IPS-NIHi11 (cell line): ENCODE results near the gene YBX1.
"Not testable (repeated sequence)": the region's sequence is repeated elsewhere in the genome, so short reads cannot be mapped to it uniquely, and the experiment has no call there.

Source experiments
- DNase-seq: peaks from one replicate; pipeline ENCODE4 v3.0.0; 2012; ENCODE audit warnings: mixed read lengths, low spot score

Gene YBX1

GRCh38 chr1:42689912-42690311 lies 7.7 kb downstream of the YBX1 start:
- no peak for DNase-seq

DNA sequence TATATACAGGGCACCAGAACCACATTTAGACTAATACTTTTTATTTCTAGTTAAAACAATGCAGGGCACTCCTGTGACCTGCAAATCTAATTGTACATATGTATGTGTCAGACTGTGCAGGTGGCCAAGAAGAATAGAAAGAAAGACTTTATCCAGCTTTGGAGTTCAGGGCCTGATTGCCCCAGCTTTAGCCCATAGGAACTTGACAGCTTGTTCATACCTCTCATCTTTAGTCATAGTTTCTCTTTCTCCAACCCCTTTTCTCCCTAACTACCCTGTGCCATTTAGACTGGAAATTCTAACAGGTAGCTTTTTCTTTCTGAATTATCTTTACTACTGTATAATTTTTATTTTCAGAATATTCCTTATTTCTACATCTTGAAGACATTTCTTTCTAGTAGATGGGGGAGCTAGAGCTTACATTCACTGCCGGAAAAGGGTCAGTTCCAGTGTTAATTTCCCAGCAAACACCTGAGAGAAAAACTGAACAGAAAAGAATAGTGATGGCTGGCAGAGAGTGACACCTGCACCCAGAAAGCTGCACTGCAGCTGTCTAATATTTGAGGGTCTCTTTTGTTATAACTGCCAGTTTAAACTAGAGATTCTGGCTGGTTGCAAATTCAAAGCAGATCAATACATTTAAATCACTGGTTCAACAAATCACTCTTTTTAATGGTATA lies 8.4 kb downstream of the YBX1 start:
- no peak for DNase-seq

DNA sequence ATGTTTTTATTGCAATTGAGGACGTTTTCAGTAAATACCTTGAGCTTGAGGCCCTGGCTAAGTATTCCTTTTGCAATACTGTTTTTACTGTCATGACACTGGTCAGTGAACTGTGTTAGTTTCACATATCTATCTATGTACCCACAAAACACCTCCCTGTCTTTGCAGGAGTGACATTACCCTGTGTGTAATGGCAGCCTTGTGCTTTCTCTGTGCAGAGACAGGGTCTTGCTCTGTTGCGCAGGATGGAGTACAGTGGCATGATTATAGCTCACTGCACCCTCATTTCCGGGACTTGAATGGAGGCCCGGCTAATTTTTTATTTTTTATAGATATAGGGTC lies 8.9 kb downstream of the YBX1 start:
- no peak for DNase-seq

GRCh38 chr1:42692461-42692860 lies 10.2 kb downstream of the YBX1 start:
- no peak for DNase-seq

- no peak for DNase-seq
These were observed 10.7 kb downstream of the YBX1 start for GRCh38 chr1:42692911-42693310.

GRCh38 chr1:42698081-42698813 lies 16.0 kb downstream of the YBX1 start:
- DNase-seq = no peak

DNA sequence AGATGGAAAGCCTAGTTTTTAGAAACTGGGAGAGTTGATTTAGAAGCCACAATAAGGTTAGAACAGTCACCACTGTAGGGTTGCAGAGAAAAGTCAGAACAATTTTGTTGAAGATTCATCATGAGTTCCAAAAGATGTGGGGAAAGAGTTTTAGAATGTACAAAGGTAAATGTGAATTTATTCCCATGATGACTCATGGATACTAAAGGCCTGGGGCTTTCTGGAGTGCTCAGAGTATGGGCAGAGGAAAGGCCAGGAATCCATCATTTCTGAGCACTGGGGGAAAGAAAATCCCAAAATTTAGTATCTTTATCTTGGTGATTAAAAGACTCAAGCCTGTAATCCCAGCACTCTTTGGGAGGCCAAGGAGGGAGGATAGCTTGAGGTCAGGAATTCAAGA lies 17.8 kb downstream of the YBX1 start:
- DNase-seq = no peak

DNA sequence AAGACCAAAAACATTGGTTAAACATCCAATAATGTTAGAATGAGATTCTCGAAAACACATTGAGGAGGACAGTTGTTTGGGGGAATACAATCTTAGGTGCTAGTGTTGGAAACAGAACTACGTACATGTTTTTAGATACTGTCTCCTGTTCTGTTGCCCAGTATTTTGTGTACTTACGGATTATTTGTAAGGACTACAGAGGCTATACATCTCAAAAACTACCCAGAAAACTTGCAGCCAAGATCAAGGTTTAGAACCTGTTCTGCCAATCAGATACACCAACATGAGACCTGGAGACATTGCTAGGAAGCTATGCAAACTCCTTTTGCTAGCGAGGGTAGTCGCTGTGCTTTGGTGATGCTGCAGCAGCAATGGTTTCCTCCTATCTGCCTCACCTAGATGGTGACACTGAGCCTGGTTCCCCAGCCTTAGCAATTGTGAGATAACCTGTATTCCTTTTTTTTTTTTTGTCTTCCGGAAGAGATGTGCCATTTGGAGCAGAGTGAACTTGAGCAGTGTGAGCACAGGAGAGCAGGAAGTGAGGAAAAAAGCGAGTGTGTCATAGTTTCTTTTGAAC lies 21.8 kb downstream of the YBX1 start:
- DNase-seq = no peak

- DNase-seq = not testable (repeated sequence)
These were observed 30.6 kb downstream of the YBX1 start for GRCh38 chr1:42712808-42713207.

DNA sequence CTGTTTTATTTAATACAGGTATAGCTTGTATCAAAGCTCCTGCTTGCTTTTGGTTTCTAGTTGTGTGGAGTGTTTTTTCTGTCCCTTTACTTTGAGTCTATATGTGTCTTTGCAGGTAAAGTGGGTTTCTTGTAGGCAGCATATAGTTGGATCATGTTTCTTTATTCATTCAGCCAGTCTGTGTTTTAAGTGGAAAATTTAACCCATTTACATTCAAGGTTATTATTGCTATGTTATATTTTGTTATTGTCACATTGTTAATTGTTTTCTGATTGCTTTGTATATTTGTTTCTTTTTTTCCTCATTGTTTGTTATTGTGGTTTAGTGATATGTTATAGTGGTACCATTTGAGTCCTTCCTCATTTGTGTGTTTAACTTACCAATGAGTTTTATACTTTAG lies 31.1 kb downstream of the YBX1 start:
- DNase-seq = no peak

DNA sequence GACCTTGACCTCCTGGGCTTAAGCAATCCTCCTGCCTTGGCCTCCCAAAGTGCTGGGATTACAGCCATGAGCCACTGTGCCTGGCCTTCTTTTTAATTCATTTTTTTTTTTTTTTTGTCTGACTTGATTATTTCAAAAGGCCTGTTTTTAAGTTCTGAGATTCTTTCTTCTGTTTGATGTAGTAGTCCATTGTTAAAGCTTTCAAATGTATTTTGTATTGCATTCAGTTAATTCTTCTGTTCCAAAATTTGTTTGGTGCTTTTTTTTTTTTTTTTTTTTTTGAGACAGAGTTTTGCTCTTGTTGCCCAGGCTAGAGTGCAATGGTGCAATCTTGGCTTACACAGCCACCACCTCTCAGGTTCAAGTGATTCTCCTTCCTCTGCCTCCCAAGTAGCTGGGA lies 32.2 kb downstream of the YBX1 start:
- not testable (repeated sequence) for DNase-seq

DNA sequence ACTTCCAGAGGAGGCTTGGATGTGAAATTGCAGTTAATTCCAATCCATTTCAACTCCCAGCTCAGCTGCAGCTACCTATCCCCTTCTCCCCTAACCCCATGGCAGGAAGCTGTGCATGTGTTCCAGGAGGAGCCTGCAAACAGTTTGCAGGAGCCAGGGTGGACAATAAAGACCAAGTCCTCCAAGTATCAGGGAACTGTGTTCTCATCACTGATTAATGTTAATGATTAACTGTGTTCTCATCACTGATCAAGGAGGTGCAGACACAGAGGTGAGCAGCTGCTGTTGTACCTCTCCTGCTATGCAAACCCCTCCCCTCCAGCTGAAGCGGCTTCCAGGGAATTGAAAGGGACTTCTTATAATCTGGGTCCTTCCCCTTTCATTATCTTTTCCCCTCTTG lies 38.6 kb downstream of the YBX1 start:
- DNase-seq = no peak

DNA sequence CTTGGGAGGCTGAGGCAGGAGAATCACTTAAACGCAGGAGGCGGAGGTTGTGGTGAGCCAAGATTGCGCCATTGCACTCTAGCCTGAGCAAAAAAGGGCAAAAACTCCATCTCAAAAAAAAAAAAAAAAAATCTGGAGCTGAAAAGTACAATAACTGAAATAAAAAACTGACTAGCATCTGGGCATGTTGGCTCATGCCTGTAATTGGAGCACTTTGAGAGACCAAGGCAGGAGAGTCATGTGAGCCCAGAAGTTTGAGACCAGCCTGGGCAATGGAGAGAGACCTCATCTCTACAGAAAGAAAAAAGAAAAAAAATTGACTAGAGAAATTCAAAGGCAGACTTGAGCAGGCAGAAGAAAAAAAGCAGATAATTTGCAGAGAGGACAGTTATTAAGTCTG lies 39.7 kb downstream of the YBX1 start:
- DNase-seq = no peak

DNA sequence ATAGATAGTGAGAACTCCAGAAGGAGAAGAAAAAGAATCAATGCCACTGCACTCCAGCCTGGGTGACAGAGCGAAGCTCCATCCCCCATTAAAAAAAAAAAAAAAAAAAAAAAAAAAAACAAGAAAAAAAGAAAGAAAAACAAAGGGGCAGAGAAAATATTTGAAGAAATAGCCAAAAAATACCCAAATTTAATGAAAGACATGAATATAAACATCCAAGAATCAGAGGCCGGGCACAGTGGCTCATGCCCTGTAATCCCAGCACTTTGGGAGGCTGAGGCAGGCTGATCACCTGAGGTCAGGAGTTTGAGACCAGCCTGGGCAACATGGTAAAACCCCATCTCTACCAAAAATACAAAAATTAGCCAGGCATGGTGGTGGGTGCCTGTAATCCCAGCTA lies 40.2 kb downstream of the YBX1 start:
- DNase-seq = not testable (repeated sequence)

- no peak for DNase-seq
These were observed 41.3 kb downstream of the YBX1 start for GRCh38 chr1:42723511-42723910.

DNA sequence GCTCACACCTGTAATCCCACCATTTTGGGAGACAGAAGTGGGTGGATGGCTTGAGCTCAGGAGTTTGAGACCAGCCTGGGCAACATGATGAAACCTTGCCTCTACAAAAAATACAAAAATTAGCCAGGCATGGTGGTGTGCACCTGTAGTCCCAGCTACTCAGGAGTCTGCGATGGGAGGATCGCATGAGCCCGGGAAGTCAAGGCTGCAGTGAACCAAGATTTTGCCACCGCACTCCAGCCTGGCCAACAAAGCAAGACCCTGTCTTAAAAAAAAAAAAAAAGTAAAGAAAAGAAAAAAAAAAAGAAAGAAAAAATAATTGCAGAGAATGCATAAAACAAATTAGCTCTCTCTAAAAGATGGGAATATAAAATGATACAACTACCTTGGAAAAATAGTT lies 43.6 kb downstream of the YBX1 start:
- not testable (repeated sequence) for DNase-seq

DNA sequence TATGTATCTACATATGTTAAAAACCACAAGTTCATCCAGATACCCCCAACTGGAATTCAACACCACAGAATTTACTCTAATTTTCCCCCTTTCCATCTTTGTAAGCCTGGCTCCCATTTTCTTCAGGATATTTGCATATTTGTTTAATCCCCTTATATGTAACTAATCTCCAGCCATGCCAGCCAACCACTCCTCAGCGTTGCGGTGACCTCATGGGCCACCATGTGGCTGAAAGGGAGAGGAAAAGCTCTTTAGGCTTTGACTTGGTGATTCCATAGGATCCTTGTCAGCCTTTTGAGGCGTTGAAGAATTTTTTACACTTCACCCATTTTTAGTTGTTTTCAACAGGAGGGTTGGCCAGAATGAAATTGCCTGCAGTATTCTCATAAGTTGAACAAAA lies 47.8 kb downstream of the YBX1 start:
- no peak for DNase-seq

GRCh38 chr1:42730988-42731387 lies 48.8 kb downstream of the YBX1 start:
- peak; percentile 35 for DNase-seq

GRCh38 chr1:42731585-42731984 lies 49.4 kb downstream of the YBX1 start:
- no peak for DNase-seq

DNA sequence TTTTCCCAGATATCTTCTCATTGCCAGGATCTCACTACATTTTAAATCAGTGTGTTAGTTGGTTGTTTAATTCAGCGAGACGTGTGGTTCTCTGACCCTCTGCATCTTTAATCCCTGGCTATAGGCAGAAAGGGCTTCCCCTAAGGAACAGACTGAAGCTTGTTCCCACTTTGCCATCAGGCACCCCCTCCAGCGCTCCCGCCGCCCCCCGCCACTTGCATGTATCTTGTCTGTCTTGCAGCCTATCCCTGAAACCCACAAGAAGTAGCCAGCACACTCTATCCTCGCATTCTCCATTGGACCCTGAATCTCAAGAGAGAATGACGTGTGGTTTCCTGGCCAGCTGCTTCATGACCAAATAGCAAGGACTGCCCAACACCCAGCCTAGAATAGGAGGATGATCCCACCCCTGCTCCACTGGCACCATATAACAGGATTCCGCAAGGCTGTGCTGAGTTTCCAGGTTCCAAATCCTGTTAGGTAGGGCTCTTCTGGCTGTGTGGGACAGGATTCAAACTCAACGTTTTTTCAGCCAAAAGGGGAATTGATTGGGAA lies 50.0 kb downstream of the YBX1 start:
- DNase-seq = no peak

DNA sequence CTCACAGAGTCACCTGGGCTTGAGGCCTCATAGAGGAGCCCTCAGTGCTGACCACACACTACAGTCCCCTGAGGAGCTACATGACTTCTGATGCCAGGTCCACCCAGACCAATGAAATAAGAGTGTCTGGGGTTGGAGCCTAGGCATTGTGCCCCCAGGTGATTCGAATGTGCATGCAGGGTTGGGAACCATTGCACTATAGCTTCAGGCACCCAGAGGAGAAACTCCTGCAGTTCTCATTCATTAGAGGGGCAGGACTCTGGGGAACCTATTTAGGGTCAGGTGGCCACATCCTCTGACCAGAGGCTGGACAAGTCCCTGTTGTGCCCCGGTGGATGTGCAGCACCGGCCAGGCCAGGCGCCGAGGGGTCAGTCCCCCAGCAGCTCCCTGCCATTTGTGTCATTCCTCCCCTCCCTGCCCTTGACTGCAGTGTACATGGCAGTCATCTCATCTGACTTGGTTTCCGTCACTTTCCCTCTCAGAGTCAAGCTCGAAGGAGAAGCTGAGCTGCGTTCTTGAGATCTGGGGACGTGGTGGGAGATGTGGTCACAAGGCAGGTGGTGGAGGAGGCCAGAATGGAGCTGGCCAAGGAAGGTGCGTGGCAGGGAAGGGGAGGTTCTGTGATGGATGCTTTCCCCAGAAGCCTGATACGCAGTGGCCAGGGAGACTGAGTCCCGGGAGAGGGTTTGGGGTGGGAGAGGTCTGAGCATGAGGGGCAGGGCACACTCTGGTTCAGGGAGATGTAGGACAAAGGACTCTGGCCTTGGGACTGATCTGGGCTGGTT lies 51.4 kb downstream of the YBX1 start:
- DNase-seq = no peak

GRCh38 chr1:42734201-42735035 lies 52.2 kb downstream of the YBX1 start:
- DNase-seq = peak; percentile 31
